LNCaP clone FGC (cell line): Measurements from ENCODE around the gene PPAT.

Experiments
- DNase-seq: peaks from one replicate; pipeline ENCODE4 v3.0.0-alpha.2; 2011; ENCODE audit warnings: low read depth
- H3K4me3 ChIP-seq: 2 replicates; pipeline ENCODE4 v1.5.1; 2011; ENCODE audit warnings: mild to moderate bottlenecking, low read depth, low read length, control low read depth
- CTCF ChIP-seq: IDR thresholded peaks from 2 replicates; pipeline ENCODE4 v1.5.1; 2012; ENCODE audit warnings: mild to moderate bottlenecking; ENCODE audit not compliant: control insufficient read depth, insufficient read depth; ENCODE audit errors: extremely low read depth

Gene PPAT

GRCh38 chr4:56409511-56410090 lies 25.8 kb downstream of the PPAT start:
- peak overlapping the region; percentile 47 for H3K4me3 ChIP-seq
- DNase-seq: peak; percentile 26
- TF ChIP-seq CTCF: no peak

GRCh38 chr4:56408978-56409377 lies 26.4 kb downstream of the PPAT start:
- peak overlapping the region; percentile 47 for H3K4me3 ChIP-seq
- no peak for TF ChIP-seq CTCF
- no peak for DNase-seq

- no peak for TF ChIP-seq CTCF
- no peak overlapping the region for H3K4me3 ChIP-seq
- no peak for DNase-seq
Observed at GRCh38 chr4:56406151-56406550, 29.3 kb downstream of the PPAT start.

- no peak for DNase-seq
- H3K4me3 ChIP-seq: no peak overlapping the region
- no peak for TF ChIP-seq CTCF
Observed at GRCh38 chr4:56405016-56405415, 30.4 kb downstream of the PPAT start.

GRCh38 chr4:56400560-56400959 lies 34.9 kb downstream of the PPAT start:
- H3K4me3 ChIP-seq: no peak overlapping the region
- no peak for DNase-seq
- no peak for TF ChIP-seq CTCF

GRCh38 chr4:56391270-56391669 lies 44.1 kb downstream of the PPAT start:
- no peak for DNase-seq
- H3K4me3 ChIP-seq: no peak overlapping the region
- TF ChIP-seq CTCF: no peak

GRCh38 chr4:56389558-56389957 lies 45.9 kb downstream of the PPAT start:
- no peak for TF ChIP-seq CTCF
- no peak for DNase-seq
- no peak overlapping the region for H3K4me3 ChIP-seq
